HepG2 (cell line): ENCODE data around the gene FN1. TPM values are rescaled to one million over a fixed set of nuclear protein-coding genes. Genes with fewer than 3 reads are reported as not detected.

ENCODE experiments used
- ARNTL ChIP-seq: sonication (generic); formaldehyde crosslinking; IDR thresholded peaks from 2 replicates; pipeline ENCODE4 v1.4.0; 2020; ENCODE audit warnings: mild to moderate bottlenecking, missing genetic modification reagents
- FOSL1 ChIP-seq: sonication (generic); formaldehyde crosslinking; IDR thresholded peaks from 2 replicates; pipeline ENCODE4 v1.9.0; 2021; ENCODE audit warnings: missing genetic modification reagents, borderline replicate concordance
- GZF1 ChIP-seq: sonication (generic); formaldehyde crosslinking; IDR thresholded peaks from 2 replicates; pipeline ENCODE4 v1.5.1; 2020; ENCODE audit warnings: mild to moderate bottlenecking, missing genetic modification reagents
- HNF4G ChIP-seq, 2 experiments: sonication (generic) in 1 of 2; formaldehyde crosslinking in 1 of 2; IDR thresholded peaks; 2 replicates each; pipeline versions ENCODE4 v1.4.0 to v1.6.1; 2011 to 2020; ENCODE audit warnings: borderline replicate concordance in 2 of 2, low read depth in 2 of 2, mild to moderate bottlenecking in 2 of 2, low read length in 1 of 2, missing genetic modification reagents in 1 of 2, moderate library complexity in 1 of 2
- MATR3 ChIP-seq: sonication (generic); formaldehyde crosslinking; IDR thresholded peaks from 2 replicates; pipeline ENCODE4 v1.4.0; 2020; ENCODE audit warnings: missing genetic modification reagents
- MBD4 ChIP-seq: IDR thresholded peaks from 2 replicates; pipeline ENCODE4 v1.6.1; 2012; ENCODE audit warnings: low read length, inconsistent platforms, borderline replicate concordance
- MIER2 ChIP-seq: IDR thresholded peaks from 2 replicates; pipeline ENCODE4 v1.6.1; 2016; ENCODE audit warnings: missing biosample characterization, missing genetic modification reagents
- NCOA2 ChIP-seq: sonication (generic); formaldehyde crosslinking; IDR thresholded peaks from 2 replicates; pipeline ENCODE4 v1.8.0; 2022; ENCODE audit warnings: inconsistent platforms
- NONO ChIP-seq, 2 experiments: fragments of 450-650 bp in 1 of 2; sonication (generic) in 1 of 2; formaldehyde crosslinking in 1 of 2; IDR thresholded peaks in 1 of 2; conservative IDR thresholded peaks in 1 of 2; 2 replicates each; pipeline versions ENCODE4 v1.6.1 to v1.8.0; 2017 to 2022; ENCODE audit warnings: mild to moderate bottlenecking in 1 of 2, missing genetic modification reagents in 1 of 2, moderate library complexity in 1 of 2
- POLR2G ChIP-seq: fragments of 200-400 bp; formaldehyde crosslinking; IDR thresholded peaks from 2 replicates; pipeline ENCODE4 v1.6.1; 2018; ENCODE audit warnings: mild to moderate bottlenecking, low read depth, low read length, moderate library complexity
- SMYD3 ChIP-seq: sonication (generic); formaldehyde crosslinking; IDR thresholded peaks from 2 replicates; pipeline ENCODE4 v1.8.1; 2023; ENCODE audit warnings: mild to moderate bottlenecking, missing genetic modification reagents
- SUZ12 ChIP-seq: fragments of 150-350 bp; IDR thresholded peaks from 2 replicates; pipeline ENCODE4 v1.6.1; 2014; ENCODE audit warnings: low read depth, low read length
- ZNF451 ChIP-seq: sonication (generic); formaldehyde crosslinking; IDR thresholded peaks from 2 replicates; pipeline ENCODE4 v1.5.0; 2020; ENCODE audit warnings: mild to moderate bottlenecking, missing genetic modification reagents
- ZNF678 ChIP-seq: sonication (generic); formaldehyde crosslinking; IDR thresholded peaks from 2 replicates; pipeline ENCODE4 v1.4.0; 2020; ENCODE audit warnings: mild to moderate bottlenecking, missing genetic modification reagents
- ZNF749 ChIP-seq: sonication (generic); formaldehyde crosslinking; IDR thresholded peaks from 2 replicates; pipeline ENCODE4 v1.8.0; 2022; ENCODE audit warnings: mild to moderate bottlenecking, missing genetic modification reagents, moderate library complexity, borderline replicate concordance
- polyA plus RNA-seq, 8 experiments: library from polyadenylated mRNA; depleted of rRNA in 3 of 8; stranded (reverse) in 7 of 8; unstranded in 1 of 8; fragments of >200 nt; fragmentation: Illumina TruSeq in 4 of 8; extraction: Trizol in 4 of 8; gene quantifications; 2 replicates each; pipeline versions ENCODE4 v1.2.1 to v1.2.3, GENCODE V29; 2011 to 2016; ENCODE audit warnings: low read depth in 4 of 8, missing spikeins in 1 of 8, mixed read lengths in 1 of 8; ENCODE audit not compliant: insufficient read depth in 1 of 8
- total RNA-seq, 5 experiments: library from RNA; depleted of rRNA; stranded (reverse); fragments of >200 nt; fragmentation: Illumina TruSeq; extraction: Trizol; gene quantifications; 2 replicates each; pipeline ENCODE4 v1.2.3, GENCODE V29; 2016; ENCODE audit warnings: low read depth in 1 of 5
- TF ChIP-seq, protein P1 (sequence below): sonication (generic); formaldehyde crosslinking; IDR thresholded peaks from 2 replicates; pipeline ENCODE4 v1.8.0; 2022; ENCODE audit warnings: mild to moderate bottlenecking, missing genetic modification reagents
- TF ChIP-seq, protein P2 (sequence below): sonication (generic); formaldehyde crosslinking; conservative IDR thresholded peaks from 2 replicates; pipeline ENCODE4 v1.8.0; 2022; ENCODE audit warnings: missing genetic modification reagents
- TF ChIP-seq, protein P3 (sequence below): IDR thresholded peaks from 2 replicates; pipeline ENCODE4 v1.6.1; 2016; ENCODE audit warnings: mild to moderate bottlenecking, missing biosample characterization, missing genetic modification reagents
- TF ChIP-seq, protein P4 (sequence below), 2 experiments: sonication (generic) in 1 of 2; formaldehyde crosslinking in 1 of 2; IDR thresholded peaks; 2 replicates each; pipeline versions ENCODE4 v1.5.1 to v1.6.1; 2011 to 2020; ENCODE audit warnings: borderline replicate concordance in 1 of 2, low read depth in 1 of 2, low read length in 1 of 2, mild to moderate bottlenecking in 1 of 2, missing genetic modification reagents in 1 of 2, moderate library complexity in 1 of 2
- TF ChIP-seq, protein P5 (sequence below): sonication (generic); formaldehyde crosslinking; IDR thresholded peaks from 2 replicates; pipeline ENCODE4 v1.8.0; 2022; ENCODE audit warnings: mild to moderate bottlenecking, missing genetic modification reagents, moderate library complexity
- TF ChIP-seq, protein P6 (sequence below): sonication (generic); formaldehyde crosslinking; IDR thresholded peaks from 2 replicates; pipeline ENCODE4 v1.5.1; 2020; ENCODE audit warnings: missing genetic modification reagents, mild to moderate bottlenecking, borderline replicate concordance

FN1 gene
- total and polyA plus RNA-seq, 2 of the 13 experiments (the other 11 are each of a cell fraction or from before 2014, with no cell fraction given): 1,847 to 6,471 TPM

DNA sequence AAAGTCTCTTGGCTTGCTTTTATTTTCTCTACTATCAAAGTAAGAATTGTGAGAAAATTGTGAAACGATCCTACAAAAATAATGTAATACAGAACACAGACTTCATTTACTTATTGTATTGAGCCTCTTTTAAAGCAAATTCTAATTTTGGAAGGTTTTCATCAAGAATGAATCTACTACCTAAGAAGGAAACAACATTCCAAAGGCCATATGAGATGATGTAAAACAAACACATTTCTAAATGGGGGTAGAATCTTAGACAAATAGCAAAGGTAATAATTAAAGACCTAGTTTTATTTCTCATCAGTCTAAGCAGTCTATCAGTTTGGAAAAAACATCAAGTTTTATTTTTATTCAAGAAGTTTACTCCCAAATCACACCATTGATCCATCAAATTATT lies 20.6 kb downstream of the FN1 start (continued):
- TF ChIP-seq MBD4 (peak; percentile 0; the same call in 1 of the 2 replicates), ZNF451 (CRISPR knock-in tag) (no peak), NONO (IDR thresholded peaks at IDR 0.05) (no peak), NONO (CRISPR knock-in tag; conservative IDR thresholded peaks at IDR 0.05) (no peak), FOSL1 (CRISPR knock-in tag) (no peak), POLR2G (no peak), ARNTL (CRISPR knock-in tag) (no peak), ZNF678 (CRISPR knock-in tag) (no peak), MATR3 (CRISPR knock-in tag) (no peak), NCOA2 (CRISPR knock-in tag) (peak; percentile 51), GZF1 (CRISPR knock-in tag) (no peak), SMYD3 (CRISPR knock-in tag) (no peak), MIER2 (CRISPR knock-in tag) (no peak), HNF4G (IDR thresholded peaks at IDR 0.05; ENCODE audit: borderline replicate concordance, low read depth, low read length) (peak; percentile 42; the same call in 1 of the 2 replicates), HNF4G (CRISPR knock-in tag; IDR thresholded peaks at IDR 0.05; ENCODE audit: borderline replicate concordance, low read depth) (no peak), SUZ12 (no peak), ZNF749 (no peak)
- TF ChIP-seq, protein P1, sequence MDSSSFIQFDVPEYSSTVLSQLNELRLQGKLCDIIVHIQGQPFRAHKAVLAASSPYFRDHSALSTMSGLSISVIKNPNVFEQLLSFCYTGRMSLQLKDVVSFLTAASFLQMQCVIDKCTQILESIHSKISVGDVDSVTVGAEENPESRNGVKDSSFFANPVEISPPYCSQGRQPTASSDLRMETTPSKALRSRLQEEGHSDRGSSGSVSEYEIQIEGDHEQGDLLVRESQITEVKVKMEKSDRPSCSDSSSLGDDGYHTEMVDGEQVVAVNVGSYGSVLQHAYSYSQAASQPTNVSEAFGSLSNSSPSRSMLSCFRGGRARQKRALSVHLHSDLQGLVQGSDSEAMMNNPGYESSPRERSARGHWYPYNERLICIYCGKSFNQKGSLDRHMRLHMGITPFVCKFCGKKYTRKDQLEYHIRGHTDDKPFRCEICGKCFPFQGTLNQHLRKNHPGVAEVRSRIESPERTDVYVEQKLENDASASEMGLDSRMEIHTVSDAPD (CRISPR knock-in tag): no peak
- TF ChIP-seq, protein P2, sequence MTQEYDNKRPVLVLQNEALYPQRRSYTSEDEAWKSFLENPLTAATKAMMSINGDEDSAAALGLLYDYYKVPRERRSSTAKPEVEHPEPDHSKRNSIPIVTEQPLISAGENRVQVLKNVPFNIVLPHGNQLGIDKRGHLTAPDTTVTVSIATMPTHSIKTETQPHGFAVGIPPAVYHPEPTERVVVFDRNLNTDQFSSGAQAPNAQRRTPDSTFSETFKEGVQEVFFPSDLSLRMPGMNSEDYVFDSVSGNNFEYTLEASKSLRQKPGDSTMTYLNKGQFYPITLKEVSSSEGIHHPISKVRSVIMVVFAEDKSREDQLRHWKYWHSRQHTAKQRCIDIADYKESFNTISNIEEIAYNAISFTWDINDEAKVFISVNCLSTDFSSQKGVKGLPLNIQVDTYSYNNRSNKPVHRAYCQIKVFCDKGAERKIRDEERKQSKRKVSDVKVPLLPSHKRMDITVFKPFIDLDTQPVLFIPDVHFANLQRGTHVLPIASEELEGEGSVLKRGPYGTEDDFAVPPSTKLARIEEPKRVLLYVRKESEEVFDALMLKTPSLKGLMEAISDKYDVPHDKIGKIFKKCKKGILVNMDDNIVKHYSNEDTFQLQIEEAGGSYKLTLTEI (CRISPR knock-in tag): no peak
- TF ChIP-seq, protein P3, sequence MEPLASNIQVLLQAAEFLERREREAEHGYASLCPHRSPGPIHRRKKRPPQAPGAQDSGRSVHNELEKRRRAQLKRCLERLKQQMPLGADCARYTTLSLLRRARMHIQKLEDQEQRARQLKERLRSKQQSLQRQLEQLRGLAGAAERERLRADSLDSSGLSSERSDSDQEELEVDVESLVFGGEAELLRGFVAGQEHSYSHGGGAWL: no peak
- TF ChIP-seq, protein P4, sequence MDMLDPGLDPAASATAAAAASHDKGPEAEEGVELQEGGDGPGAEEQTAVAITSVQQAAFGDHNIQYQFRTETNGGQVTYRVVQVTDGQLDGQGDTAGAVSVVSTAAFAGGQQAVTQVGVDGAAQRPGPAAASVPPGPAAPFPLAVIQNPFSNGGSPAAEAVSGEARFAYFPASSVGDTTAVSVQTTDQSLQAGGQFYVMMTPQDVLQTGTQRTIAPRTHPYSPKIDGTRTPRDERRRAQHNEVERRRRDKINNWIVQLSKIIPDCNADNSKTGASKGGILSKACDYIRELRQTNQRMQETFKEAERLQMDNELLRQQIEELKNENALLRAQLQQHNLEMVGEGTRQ (IDR thresholded peaks at IDR 0.05; ENCODE audit: low read depth, low read length): no peak
- TF ChIP-seq, protein P4 (CRISPR knock-in tag; IDR thresholded peaks at IDR 0.05; ENCODE audit: borderline replicate concordance): no peak
- TF ChIP-seq, protein P5, sequence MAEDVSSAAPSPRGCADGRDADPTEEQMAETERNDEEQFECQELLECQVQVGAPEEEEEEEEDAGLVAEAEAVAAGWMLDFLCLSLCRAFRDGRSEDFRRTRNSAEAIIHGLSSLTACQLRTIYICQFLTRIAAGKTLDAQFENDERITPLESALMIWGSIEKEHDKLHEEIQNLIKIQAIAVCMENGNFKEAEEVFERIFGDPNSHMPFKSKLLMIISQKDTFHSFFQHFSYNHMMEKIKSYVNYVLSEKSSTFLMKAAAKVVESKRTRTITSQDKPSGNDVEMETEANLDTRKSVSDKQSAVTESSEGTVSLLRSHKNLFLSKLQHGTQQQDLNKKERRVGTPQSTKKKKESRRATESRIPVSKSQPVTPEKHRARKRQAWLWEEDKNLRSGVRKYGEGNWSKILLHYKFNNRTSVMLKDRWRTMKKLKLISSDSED (CRISPR knock-in tag): no peak
- TF ChIP-seq, protein P6, sequence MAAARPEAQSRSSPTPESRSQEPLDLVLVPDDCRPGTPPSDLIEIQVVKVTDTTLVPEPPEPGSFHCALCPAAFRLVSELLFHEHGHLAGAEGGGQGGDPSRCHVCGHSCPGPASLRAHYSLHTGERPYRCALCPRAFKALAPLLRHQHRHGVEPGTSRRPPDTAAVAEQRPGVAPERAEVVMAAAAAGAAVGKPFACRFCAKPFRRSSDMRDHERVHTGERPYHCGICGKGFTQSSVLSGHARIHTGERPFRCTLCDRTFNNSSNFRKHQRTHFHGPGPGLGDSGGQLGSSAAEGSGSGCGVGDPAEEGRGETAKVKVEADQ (CRISPR knock-in tag): no peak
